GM18907 (cell line): ENCODE measurements around the gene RBM39.
"Not testable (repeated sequence)": the region's sequence is repeated elsewhere in the genome, so short reads cannot be mapped to it uniquely, and the experiment has no call there.

Experiments used
- ATAC-seq: cut with Tn5 transposase; IDR thresholded peaks from one replicate; pipeline ENCODE4 v1.9.1; 2021; ENCODE audit warnings: mild to moderate bottlenecking, moderate library complexity; ENCODE audit not compliant: unreplicated experiment

The RBM39 gene

GRCh38 chr20:35729836-35730582 is 12.1 kb downstream of the RBM39 start:
- no peak for ATAC-seq

- no peak for ATAC-seq
Observed at GRCh38 chr20:35729283-35729807, 12.7 kb downstream of the RBM39 start.

- ATAC-seq: no peak
Observed at GRCh38 chr20:35726842-35727711, 15.0 kb downstream of the RBM39 start.

GRCh38 chr20:35724321-35725230 is 17.5 kb downstream of the RBM39 start:
- no peak for ATAC-seq

- ATAC-seq: not testable (repeated sequence)
Observed at GRCh38 chr20:35723652-35724320, 18.3 kb downstream of the RBM39 start.

DNA sequence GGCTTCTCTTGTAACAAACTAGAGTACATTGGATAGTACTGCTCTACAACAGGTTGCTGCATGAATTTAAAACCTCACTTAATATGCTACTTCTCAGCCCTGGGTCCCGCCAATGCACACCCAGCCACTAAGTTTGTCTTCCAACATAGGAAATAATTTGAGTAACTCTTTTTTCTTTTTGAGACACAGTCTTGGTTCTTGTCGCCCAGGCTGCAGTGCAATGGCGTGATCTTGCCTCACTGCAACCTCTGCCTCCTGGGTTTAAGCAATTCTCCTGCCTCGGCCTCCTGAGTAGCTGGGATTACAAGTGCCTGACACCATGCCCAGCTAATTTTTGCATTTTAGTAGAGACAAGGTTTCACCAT is 18.8 kb downstream of the RBM39 start:
- ATAC-seq: not testable (repeated sequence)

DNA sequence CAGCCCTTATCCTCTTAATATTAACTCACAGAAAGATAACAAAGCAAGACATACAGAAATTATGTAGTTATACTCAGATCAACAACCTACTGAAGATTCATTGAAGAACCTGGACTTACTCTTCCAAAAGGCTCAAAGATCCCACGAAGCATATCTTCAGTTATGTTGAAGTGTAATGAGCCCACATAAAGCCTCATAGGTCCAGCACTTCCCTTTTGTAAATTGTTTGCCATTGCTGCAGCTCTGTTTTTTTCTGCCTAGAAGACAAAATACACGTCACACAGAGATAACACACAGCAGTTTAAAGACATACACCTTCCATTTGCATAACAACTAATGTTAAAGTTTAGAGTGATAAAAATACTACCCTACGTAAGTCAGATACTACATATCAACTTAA is 20.4 kb downstream of the RBM39 start:
- ATAC-seq: no peak

GRCh38 chr20:35721219-35721618 is 20.8 kb downstream of the RBM39 start:
- no peak for ATAC-seq

- no peak for ATAC-seq
Observed at GRCh38 chr20:35720165-35721123, 21.6 kb downstream of the RBM39 start.

GRCh38 chr20:35719717-35720116 is 22.3 kb downstream of the RBM39 start:
- no peak for ATAC-seq

DNA sequence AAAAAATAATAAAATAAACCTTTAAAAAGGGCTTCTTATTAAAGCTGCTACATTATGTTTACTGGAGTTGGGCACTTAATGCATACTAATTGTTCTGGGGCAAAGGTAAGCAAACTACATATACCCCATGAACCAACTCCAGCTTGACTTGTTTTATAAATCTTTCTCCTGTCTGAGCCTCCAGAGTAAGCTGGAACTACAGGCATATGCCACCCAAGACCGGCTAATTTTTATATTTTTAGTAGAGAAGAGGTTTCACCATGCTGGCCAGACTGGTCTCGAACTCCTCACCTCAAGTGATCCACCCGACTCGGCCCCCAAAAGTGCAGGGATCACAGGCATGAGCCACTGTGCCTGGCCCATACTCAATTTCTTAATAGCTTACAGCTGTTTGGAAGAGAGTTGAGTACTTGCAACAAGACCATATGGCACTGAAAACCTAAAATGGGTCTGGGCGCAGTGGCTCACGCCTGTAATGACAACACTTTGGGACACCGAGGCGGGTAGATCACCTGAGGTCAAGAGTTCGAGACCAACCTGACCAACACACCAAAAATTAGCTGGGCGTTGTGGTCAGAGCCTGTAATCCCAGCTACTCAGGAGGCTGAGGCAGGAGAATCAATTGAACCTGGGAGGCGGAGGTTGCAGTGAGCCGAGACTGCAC is 23.0 kb downstream of the RBM39 start:
- ATAC-seq: no peak

GRCh38 chr20:35718321-35718720 is 23.7 kb downstream of the RBM39 start:
- ATAC-seq: not testable (repeated sequence)

GRCh38 chr20:35716330-35716729 is 25.7 kb downstream of the RBM39 start:
- no peak for ATAC-seq

DNA sequence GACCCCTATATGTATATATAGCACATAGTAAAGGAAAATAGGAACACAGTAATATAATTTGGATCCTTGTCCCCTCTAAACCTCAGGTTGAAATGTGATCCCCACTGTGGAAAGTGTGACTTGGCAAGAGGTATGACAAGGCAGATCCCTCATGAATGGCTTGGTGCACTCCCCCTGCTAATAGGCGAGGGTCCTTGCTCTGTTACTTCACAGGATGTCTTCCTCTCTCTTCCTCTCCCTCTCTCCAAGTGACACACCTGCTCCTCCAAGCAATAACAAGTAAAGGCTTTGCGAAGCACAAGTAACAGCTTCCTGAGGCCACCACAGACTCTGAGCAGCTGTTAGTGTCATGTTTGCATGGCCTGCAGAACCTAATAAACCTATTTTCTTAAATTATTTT is 26.4 kb downstream of the RBM39 start:
- no peak for ATAC-seq

DNA sequence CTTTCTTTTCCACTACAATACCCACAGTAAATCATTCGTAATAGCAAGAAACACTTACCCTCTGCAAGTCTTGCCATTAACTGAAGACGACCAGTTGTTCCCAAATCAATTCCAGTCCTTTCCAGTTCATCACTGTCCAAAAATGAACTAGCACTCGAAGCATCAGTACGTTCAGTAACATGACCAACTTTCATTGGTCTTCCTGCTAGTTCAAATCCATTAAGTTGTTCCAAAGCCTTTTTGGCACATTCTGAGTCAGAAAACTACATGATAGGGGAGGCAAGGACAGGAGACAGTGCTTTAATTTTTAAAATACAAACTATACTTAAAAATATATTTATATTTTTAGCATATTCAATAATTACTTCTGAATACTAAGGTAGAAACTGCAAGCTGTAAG is 27.9 kb downstream of the RBM39 start:
- ATAC-seq: no peak

DNA sequence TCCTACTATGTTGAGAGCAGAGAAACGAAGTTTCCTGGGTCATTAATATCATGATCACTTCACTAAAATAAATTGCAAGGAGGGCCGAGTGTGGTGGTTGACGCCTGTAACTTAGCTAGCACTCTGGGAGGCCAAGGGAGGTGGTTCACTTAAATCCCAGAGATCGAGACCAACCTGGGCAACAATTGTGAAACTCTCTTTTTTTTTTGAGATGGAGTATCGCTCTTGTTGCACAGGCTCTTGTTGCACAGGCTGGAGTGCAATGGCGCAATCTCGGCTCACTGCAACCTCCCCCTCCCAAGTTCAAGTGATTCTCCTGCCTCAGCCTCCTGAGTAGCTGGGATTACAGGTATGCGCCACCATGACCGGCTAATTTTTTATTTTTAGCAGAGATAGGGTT is 28.9 kb downstream of the RBM39 start:
- not testable (repeated sequence) for ATAC-seq

DNA sequence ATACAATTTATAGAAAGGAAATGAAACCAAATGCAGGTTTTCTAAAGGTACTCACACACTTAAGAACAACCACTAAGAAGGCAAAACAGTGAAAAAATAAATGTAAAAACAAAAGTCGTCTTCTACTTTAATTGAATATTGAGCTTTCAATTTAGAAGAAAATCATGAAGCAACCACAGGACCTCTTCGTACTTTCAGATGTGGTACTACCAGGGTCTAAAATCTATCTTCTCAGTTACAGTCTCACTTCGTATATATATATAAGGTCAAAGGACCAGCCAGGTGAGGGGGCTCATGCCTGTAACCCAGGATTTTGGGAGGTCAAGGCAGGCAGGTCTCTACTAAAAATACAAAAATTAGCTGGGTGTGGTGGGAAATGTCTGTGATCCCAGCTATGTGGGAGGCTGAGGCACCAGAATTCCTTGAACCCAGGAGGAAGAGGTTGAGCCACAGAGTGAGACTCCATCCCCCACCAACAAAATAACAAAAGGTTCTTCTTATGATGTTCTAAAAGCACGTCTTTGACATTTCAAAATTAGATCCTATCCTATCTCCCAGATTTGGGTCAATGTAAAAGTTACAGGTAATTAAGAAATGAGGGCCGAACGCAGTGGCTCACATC is 30.4 kb downstream of the RBM39 start:
- ATAC-seq: no peak

DNA sequence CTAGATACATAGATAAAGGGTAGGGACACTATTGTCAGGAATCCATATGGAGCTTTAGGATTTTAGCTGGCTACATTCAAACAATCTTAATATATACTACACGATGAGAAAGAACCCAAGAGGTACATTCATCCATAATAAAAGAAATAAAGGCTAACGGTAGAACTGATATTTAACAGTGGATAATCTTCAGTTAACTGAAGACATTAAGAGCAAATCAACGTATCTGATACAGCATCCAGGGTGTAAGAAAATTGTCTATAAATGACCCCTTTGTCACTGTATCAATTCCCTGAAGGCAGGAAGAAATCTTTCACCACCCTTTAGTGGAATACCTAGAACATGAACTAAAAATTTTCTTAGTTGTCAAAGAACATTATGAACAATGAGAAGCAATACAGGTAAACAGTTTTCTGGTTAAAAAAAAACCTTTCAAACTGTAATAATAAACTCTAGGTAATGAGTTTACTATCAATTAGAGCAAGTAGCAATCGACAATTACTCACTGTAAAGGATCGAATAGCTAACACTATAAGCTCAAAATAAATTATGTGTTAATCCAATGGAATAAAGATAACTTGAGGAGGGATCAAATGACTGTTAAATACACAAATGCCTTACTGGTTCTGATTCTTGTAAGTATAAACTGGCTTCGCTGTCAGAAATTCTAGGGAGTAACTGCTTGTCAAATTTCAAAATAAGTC is 31.0 kb downstream of the RBM39 start:
- no peak for ATAC-seq
